ENCODE measurements around the gene GRPEL2.

Gene GRPEL2

DNA sequence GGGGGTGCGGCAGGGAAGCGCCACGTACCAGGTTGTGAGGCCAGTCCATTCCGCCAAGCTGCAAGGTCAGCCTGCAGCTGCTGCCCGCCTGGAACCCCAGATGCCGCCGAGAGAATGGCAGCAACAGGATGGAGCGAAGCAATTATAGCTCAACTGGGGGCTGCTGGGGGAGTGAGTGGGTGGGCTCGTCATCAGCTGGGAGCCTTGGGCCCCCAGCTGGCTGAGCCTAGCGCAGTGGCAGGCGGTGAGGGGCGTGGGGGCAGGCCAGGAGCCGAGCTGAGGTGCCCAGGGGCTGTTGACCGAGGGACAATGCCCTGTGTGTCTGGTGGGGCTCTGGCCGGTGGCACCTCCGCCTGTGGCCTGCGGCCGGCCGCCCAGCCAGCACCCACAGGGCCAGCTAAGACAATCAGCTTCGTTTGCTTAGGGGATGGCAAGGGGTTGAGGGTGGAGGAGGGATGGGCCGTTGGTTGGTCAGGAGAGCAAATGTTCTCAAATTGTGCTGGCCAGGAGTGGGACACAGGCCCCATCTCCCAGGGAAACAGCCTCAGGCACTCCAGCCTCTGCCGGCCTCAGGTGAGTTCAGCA is 34.0 kb downstream of the GRPEL2 start, which contains the start of gene IL17B:
IL17B (minus strand) TSS at position 116 of the 585 bp plus-strand sequence; CDS start at position 49, 67 bp downstream.
- no peak within 1 kb of the TSS for H3K4me3 ChIP-seq (ENCODE audit: low read depth, low read length)
- TF ChIP-seq, protein P1, sequence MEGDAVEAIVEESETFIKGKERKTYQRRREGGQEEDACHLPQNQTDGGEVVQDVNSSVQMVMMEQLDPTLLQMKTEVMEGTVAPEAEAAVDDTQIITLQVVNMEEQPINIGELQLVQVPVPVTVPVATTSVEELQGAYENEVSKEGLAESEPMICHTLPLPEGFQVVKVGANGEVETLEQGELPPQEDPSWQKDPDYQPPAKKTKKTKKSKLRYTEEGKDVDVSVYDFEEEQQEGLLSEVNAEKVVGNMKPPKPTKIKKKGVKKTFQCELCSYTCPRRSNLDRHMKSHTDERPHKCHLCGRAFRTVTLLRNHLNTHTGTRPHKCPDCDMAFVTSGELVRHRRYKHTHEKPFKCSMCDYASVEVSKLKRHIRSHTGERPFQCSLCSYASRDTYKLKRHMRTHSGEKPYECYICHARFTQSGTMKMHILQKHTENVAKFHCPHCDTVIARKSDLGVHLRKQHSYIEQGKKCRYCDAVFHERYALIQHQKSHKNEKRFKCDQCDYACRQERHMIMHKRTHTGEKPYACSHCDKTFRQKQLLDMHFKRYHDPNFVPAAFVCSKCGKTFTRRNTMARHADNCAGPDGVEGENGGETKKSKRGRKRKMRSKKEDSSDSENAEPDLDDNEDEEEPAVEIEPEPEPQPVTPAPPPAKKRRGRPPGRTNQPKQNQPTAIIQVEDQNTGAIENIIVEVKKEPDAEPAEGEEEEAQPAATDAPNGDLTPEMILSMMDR (IDR thresholded peaks at IDR 0.05; ENCODE audit: control insufficient read depth, extremely low read depth, insufficient read depth), result no peak
- DNase-seq (ENCODE audit: low read depth), result no peak

DNA sequence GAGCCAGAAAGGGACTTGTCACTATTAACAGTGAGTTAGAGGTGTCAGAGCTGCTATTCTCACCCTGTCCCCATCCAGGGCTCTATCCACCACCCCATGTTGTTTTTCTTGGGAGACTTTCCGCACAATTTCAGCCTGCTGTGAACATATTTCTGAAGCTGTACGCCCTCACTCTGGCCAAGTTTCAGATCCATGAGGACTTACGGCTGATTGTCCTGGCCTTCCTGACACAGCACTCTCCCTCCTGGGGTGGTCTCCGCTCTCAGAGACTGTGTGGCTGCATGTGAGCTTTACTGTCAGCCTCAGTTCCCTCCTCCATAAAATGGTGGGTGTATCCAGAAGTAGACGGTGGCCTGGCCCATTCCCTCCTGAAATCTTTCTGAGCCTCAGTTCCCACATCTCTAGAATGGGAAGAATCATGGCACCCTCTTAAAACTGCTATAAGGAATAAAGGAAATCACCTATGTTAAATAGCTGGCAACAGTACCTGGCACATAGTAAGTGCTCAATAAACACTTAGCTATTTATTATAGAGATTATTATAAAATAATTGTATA is 34.6 kb downstream of the GRPEL2 start:
- TF ChIP-seq, protein P1 (IDR thresholded peaks at IDR 0.05; ENCODE audit: control insufficient read depth, extremely low read depth, insufficient read depth), result no peak
- DNase-seq (ENCODE audit: low read depth), result no peak
- no peak overlapping the region for H3K4me3 ChIP-seq (ENCODE audit: low read depth, low read length)

DNA sequence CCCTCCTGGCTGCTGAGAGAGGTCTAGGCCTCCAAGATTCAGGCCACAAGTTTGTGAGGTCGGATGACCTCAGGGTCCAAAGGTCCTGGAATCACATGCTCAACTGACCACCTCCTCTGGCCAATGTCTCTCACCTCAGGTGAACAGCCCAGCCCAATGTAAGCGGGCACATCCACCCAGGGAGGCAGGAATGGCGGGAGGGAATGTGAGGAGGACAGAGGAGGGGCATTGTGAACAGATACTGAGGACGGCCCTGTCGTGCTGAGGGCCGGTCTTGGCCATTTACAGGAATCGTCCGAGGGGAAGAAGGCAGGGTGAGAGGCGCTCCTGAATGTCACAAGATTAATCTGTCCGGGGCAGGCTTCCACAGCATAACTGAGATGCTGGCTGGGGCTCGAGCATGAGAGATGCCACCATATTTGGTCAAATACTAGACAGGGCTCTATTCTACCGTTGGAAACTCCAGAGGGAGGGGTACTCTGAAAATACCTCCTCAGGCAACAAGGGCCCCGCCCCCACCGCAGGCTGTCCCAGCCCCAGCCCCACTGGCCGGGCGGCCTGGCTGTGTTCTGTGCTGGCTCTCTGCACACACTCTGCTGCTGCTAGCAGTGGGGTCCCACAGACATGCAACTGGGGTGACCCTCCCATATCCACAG is 35.3 kb downstream of the GRPEL2 start:
- DNase-seq (ENCODE audit: low read depth), result no peak
- TF ChIP-seq, protein P1 (IDR thresholded peaks at IDR 0.05; ENCODE audit: control insufficient read depth, extremely low read depth, insufficient read depth), result no peak
- no peak overlapping the region for H3K4me3 ChIP-seq (ENCODE audit: low read depth, low read length)

DNA sequence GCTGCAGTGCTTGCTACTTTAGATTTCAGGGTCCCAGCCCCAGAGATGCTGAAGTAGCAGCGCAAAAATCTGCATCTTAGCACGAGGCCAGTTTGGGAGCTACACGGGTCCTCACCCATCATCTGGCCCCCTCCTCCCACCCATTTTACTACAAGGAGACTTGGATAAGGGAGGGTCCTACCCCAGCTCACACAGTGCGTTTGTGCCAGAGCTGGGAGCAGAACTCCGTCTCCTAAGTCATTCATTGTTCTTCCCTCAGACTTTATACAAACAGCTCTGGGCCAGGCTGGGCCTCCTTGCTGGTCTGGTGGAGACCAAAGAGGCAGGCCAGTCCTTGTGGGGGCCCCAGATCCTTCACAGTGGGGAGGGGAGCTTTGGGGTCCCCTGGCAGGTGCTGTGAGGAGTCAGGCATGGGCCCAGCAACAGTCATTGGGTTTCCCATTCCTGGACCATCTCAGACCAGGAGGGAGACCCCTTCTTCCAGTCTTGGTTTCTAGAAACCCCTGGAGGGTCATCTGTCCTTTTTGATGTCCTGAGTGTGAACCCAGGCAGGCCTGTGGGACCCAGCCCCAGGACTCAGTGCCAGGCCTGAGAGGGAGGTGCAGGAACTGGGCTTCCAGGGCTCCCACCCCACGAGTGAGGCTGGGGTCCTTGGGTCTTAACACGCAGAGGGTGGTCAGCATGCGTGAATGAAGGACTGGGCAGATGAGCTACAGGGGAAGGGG is 36.1 kb downstream of the GRPEL2 start:
- TF ChIP-seq, protein P1 (IDR thresholded peaks at IDR 0.05; ENCODE audit: control insufficient read depth, extremely low read depth, insufficient read depth), result no peak
- no peak overlapping the region for H3K4me3 ChIP-seq (ENCODE audit: low read depth, low read length)
- no peak for DNase-seq (ENCODE audit: low read depth)

DNA sequence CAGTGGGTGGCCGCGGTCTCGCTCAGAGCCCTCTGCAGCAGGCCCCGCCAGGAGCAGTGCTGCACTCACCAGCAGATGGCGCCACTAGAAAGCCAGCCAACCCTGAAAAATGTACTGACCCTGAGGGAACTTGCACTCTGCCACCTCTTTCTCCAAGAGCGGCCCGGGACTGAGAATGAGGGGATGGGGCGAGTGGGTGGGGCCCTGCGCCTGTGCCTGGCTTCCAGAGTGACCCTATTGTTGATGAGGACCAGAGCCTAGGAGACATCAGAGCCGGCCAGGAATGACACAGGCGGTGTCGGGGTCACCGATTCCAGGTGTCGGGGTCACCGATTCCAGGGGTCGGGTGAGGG is 36.7 kb downstream of the GRPEL2 start:
- TF ChIP-seq, protein P1 (IDR thresholded peaks at IDR 0.05; ENCODE audit: control insufficient read depth, extremely low read depth, insufficient read depth), result peak; percentile 91
- H3K4me3 ChIP-seq (ENCODE audit: low read depth, low read length), result no peak overlapping the region
- peak; percentile 11 for DNase-seq (ENCODE audit: low read depth)

DNA sequence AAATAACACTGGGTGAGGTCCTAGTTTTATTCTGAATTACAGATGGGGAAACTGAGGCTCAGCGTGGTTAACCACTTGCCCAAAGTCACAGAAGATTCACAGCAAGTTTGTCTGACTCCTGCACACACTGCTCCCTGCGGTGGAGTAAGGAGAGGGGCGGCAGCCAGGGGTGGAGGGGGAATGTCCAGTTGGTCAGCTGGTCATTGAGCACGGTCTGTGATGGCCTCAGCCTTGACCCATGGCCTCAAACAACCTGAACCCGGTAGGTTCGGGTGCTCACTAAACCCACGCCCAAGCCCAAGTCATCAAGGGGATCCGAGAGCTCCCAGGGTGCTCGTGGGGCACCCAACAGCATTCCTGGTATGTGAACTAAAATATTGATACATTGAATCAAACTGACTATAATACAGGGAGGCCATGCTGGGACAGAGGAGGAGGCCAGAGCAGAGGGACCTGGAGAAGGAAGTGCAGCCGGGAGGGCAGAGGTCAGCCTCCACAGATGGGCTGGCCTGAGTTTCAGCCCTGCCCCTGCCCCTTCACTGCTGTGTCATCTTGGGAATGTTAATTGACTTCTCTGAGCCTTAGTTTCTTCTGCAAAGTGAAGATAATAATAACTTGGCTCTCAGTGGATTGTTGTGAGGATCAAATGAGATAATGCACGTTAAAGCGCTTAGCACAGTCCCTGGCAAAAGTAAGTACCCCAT is 37.4 kb downstream of the GRPEL2 start:
- no peak overlapping the region for H3K4me3 ChIP-seq (ENCODE audit: low read depth, low read length)
- no peak for DNase-seq (ENCODE audit: low read depth)
- TF ChIP-seq, protein P1 (IDR thresholded peaks at IDR 0.05; ENCODE audit: control insufficient read depth, extremely low read depth, insufficient read depth), result no peak

Data from LNCaP clone FGC (cell line).